NCI-H2081 (cell line): ENCODE data around the gene B3GAT1.

Experiments
- DNase-seq, 2 experiments: peaks; one replicate each; lab custom pipeline; 2025; lab: John Stamatoyannopoulos, UW

Gene B3GAT1

DNA sequence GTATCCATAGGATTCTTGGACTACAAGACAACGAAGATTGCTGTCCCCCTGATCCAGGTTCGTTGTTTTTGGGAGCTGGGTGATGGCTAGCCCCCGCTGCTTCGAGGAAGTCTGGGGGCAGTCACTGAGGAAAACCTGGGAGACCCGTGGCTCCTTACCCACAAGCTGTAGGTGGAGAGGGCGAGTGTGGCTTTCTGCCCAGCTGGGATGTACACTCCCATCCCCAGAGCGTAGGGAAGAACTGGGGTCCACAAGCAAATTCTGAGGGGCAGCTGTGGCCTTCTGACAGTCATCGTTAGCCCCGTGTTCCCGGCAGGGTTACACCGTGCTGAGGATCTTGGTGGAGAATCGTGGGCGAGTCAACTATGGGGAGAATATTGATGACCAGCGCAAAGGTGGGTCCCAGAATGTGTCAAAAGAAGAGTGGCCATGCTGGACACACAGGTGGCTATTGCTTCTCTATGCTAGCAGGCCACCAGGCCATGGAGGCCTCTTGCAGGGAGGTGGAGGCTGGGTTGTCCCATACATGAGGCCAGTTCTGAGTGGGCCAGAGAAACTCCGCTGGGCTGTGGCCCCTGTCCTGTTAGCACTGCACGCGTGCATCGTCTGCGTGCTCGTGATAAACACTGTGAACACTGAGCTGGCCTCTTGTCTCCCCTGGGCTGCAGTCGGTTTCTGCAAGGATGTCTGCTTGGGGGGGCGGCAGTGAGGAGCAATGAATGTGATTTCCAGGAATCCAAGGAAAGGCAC lies 40.4 kb downstream of the B3GAT1 start:
- no peak for DNase-seq

GRCh38 chr11:134370526-134371435 lies 41.3 kb downstream of the B3GAT1 start:
- DNase-seq: no peak

GRCh38 chr11:134369656-134370525 lies 42.2 kb downstream of the B3GAT1 start:
- no peak for DNase-seq

- no peak for DNase-seq
Observed at GRCh38 chr11:134367781-134368180, 44.3 kb downstream of the B3GAT1 start.

DNA sequence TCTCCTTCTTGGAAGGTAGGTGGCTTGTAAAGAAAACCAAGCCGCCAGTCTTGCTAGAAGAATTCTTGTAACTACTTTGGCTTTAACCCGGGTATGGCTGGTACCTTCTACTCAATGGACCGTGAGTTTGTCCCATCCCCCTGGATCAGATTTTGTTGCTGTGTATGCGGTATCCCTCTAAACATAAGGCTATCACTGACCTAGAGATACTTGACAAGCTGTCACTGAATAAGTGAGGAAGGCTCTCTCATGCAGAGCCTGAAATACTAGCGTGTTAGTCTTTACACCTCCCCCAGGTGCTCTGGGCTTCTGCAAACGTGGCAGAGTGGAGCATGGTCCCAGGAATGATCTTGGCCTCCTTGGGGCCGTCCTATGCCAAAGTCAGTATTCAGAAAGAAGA lies 45.8 kb downstream of the B3GAT1 start:
- DNase-seq: no peak

DNA sequence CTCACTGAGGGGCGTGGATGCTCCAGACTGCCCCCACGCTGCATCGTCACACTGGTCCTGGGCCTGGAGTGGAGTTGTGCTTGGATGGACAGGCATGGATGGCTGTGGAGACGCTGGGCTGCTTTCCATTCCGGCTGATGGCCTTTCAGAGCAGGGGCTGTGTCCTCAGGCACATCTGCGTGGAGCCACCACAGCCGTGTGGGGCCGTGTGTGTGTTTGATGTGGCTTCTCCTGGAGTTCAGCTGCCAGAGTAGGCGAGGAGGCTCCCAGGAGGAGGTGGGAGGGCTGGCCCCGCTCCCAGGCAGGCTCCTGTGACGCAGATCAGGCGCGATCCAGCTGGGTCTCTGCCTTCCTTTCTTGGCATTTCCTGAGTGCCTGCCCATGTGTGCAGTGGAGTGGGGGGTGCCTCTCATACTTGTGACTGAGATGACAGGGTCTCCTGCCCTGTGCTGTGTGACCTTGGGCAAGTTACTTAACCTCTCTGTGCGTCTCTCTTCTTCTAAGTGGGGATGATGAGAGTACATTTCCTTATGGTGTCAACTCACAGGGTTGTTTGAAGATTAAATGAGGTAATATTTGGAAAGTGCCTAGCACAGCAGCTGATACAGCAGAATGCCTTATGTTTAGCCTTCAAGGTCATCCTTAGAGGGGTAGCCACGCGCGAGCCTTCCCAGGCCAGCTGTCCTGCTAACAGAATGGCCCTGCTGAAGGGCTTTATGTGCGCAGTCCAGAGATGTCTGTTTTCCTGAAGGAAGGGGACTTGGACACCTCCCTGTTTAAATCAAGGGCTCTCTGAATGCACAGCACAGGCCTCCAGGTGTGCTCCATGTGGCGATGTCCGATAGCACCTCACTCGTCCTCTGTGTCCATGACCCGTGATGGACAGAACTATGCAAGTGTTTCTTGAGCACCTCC lies 46.8 kb downstream of the B3GAT1 start:
- no peak for DNase-seq

DNA sequence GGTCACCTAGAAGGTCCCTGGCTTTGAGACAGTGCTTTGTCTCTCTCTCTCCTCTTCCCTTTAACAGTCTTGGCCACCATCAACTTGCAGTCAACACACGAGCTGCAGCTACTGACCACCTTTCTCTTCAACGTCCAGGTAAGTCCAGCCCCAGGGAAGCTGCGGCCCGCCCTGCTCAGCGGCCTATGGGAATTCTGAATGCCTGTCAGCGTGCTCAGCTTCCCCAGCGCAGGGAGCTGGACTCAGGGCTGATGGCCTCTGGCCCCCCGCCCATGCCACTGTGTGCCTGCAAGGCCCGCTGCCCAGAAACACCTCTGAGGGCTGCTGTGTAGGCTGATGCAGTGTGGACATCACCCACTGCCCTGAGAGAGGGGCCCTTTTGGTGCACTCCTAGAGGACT lies 47.8 kb downstream of the B3GAT1 start:
- DNase-seq: no peak

- no peak for DNase-seq
Observed at GRCh38 chr11:134363592-134363991, 48.5 kb downstream of the B3GAT1 start.

GRCh38 chr11:134363161-134363560 lies 48.9 kb downstream of the B3GAT1 start:
- DNase-seq: no peak

- DNase-seq: no peak
Observed at GRCh38 chr11:134362192-134362901, 49.7 kb downstream of the B3GAT1 start.

DNA sequence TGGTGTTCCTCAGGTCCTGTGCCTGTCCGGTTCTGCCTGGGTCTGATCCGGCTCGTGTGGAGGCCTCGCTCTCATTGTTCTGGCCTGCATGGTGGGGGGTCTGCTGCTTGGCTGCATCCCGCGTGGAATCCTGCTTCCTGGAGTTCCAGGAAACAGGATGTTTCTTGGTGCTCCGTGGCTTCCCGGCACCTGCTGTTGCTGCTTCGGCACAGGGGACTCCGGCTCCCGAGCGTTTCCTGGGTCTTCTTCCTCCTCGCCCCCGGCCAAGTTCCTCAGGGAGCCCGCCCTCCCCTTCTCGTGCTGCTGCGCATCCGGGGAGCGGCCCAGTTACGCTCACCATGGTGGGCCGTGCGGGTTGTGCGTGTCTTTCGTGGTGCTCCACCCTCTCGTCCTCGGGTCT lies 50.4 kb downstream of the B3GAT1 start:
- DNase-seq: no peak

DNA sequence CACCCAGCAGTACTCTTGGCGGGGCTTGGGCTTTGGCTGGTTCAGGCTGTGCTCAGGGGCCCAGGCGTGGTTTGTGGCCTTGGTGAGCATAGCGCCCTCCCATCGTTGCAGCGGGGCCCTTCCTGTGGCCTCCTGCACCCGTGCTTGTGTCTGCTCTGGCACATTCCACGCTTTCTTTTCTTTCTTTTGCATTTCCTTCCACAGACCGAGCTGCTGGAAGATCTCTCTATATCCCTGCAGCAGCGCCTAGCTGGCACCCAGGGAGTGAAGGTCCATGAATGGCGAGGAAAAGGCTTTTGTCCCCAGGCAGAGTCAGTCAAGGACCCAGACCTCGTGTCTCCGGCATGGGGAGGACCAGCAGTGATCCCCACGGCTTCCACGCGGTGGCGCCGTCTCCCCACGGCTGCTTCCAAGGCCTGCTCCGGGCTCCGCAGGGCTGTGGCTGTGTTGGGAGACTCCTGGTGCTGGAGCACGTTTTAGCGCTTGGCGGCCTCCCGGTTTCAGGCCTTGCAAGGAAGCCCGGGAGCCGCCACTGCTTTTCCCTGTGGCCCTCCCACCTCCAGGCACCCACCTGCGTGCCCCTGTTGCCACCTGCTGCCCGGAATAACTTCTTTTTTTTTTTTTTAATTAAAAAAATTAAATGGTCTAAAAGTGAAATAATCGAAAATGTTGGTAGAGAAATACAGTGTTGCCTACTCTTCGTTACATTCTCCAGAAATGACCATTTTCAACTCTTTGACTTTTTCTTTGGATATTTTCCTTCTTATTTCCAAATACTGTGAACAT lies 51.8 kb downstream of the B3GAT1 start:
- DNase-seq: peak in 1 of 2 experiments; percentile 10

GRCh38 chr11:134359646-134360045 lies 52.4 kb downstream of the B3GAT1 start:
- DNase-seq: no peak

DNA sequence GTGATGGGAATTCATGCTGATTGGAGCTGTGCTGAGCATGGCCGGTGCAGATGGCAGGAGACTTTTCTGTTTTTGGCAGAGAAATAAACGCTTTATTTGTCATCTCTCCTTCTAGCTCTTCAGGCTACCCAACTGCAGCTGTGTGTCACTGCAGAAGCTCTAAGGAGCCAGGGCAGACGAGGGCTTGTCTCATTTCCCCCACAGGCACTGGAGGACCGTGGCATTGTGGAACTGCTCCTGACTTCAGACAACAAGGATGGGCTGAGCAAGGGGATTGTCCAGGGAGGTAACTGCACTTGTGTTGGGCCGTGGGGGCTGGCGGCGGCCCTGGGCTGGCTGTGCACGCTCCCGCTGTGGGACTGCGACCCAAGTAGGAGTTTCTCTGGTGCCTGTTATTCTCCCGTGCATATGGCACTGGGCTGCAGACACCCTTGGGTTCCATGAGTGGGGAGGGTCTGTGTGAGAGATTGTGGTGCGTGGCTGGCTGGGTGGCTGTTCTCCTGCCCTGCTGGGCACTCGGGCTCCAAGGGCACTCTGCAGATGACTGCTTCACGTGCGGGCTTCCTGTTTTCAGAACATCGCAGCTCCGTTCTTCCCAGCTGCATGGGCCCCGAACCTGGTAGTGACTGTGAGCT lies 53.1 kb downstream of the B3GAT1 start:
- DNase-seq: no peak

DNA sequence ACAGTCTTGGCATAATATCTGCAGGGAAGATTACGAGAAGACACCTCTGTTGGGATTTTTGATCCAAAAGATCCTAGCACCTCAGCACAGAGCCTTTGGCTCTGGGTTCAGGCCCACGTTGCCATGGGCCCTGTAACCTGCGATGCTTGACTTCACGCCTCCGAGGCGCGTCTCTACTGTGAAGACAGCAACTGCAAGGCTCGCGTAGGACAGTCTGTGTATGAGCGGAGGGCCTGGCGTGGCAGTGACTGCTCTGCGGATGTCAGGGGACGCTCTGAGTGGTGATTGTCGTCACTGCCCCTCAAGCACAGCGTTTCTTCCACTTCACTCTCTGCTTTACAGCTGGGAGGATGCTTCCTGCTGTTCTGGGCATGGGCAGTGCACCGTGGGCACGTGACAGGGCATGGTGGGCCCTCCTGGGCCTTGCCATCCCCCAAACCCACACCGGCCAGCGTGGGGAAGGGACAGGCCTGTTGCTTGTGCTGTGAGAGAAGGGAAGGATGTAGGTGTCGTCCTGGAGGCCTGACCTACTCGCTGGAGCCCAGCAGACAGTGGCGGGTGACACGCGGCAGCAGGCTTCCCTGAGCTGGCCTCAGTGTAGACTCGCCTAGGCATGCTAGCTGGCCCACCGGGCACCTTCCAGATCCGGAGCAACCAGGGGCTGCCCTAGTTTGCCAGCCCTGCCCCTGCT lies 53.7 kb downstream of the B3GAT1 start:
- DNase-seq: no peak

- no peak for DNase-seq
Observed at GRCh38 chr11:134357545-134357839, 54.5 kb downstream of the B3GAT1 start.

GRCh38 chr11:134356656-134357544 lies 55.1 kb downstream of the B3GAT1 start:
- no peak for DNase-seq

GRCh38 chr11:134355656-134356055 lies 56.4 kb downstream of the B3GAT1 start:
- DNase-seq: no peak
